Measurements from ENCODE around the gene PDXK. TPM values are rescaled to one million over a fixed set of nuclear protein-coding genes. Genes with fewer than 3 reads are reported as not detected.

Gene PDXK
- total and polyA plus RNA-seq, 2 of the 13 experiments (the other 11 are each of a cell fraction or from before 2014, with no cell fraction given) = 114 to 184 TPM

DNA sequence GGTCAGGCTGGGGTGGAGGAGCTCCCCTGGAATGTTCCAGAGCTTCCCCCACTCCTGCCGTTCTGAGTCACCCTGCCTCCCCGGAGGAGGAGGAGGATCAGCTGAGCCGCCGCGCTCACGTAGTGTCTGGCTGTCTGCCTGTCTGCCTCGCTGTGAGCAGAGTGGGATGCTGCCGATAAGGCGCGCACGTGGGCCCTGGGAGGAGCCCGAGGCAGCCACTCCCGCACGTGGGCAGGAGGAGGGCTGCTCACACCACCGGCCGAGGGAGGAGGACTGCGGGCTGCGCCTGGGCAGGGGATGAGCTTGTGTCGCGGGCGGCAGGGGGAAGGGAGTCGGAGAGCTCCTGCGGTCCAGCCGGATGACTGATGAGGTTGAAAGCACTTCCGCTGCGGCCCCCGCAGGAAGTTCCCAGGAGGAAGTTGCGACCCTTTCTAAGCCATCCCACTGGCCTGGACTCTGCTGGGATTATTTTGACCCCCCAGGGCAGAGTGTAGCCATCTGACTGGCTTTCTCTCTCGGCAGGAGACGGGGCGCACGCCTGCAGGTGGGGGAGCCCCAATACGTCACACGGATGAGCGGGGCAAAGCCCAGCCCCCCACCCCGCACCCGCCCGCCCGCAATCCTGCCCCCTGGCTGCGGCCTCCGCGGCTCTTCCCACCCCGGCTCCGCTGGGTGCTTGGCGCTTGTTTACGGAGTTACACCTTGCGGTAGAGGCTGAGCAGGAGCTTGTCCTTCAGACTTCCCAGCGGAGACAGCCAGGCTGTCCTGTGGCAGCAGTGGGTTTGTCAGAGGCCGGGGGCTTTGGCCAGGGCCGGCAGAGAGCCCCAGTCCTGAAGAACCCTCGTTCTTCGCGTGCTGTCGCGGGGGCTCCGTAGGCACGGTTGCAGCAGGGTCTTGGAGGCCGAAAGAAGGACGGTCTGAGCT, 9.8 kb downstream of the PDXK start (continued):
- peak; percentile 75 for TF ChIP-seq ZBTB40 (IDR thresholded peaks at IDR 0.05)
- peak; percentile 76 for TF ChIP-seq ZBTB40 (CRISPR knock-in tag; IDR thresholded peaks at IDR 0.05)
- TF ChIP-seq, protein P1, sequence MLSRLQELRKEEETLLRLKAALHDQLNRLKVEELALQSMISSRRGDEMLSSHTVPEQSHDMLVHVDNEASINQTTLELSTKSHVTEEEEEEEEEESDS (CRISPR knock-in tag; IDR thresholded peaks at IDR 0.05; ENCODE audit: borderline replicate concordance) = 0 out of 2 replicates have a peak, but pooled peaks have one; percentile 62
- TF ChIP-seq CSRNP2 (CRISPR knock-in tag; conservative IDR thresholded peaks at IDR 0.05; ENCODE audit: low read depth) = no peak
- TF ChIP-seq, protein P2, sequence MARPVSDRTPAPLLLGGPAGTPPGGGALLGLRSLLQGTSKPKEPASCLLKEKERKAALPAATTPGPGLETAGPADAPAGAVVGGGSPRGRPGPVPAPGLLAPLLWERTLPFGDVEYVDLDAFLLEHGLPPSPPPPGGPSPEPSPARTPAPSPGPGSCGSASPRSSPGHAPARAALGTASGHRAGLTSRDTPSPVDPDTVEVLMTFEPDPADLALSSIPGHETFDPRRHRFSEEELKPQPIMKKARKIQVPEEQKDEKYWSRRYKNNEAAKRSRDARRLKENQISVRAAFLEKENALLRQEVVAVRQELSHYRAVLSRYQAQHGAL (CRISPR knock-in tag; IDR thresholded peaks at IDR 0.05; ENCODE audit: not compliant biosample characterization) = peak; percentile 38
- TF ChIP-seq, protein P3, sequence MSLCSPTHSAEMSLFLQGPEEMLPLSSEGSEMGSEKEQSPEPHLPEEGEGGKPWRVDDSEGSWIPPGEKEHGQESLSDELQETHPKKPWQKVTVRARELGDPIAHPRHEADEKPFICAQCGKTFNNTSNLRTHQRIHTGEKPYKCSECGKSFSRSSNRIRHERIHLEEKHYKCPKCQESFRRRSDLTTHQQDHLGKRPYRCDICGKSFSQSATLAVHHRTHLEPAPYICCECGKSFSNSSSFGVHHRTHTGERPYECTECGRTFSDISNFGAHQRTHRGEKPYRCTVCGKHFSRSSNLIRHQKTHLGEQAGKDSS (CRISPR knock-in tag; IDR thresholded peaks at IDR 0.05; ENCODE audit: borderline replicate concordance, low read depth) = 0 out of 2 replicates have a peak, but pooled peaks have one; percentile 74
- TF ChIP-seq ZNF552 (CRISPR knock-in tag; IDR thresholded peaks at IDR 0.05; ENCODE audit: borderline replicate concordance) = no peak; the same call in 1 of the 2 replicates
- TF ChIP-seq, protein P4, sequence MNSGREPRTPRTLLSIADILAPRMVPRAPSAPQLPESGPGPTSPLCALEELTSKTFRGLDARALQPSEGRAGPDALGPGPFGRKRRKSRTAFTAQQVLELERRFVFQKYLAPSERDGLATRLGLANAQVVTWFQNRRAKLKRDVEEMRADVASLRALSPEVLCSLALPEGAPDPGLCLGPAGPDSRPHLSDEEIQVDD (CRISPR knock-in tag; IDR thresholded peaks at IDR 0.05; ENCODE audit: borderline replicate concordance) = 0 out of 2 replicates have a peak, but pooled peaks have one; percentile 45

Measured in HepG2 (cell line).